ENCODE data around the gene ACTA2.

The ACTA2 gene

GRCh38 chr10:88918191-88918905, 34.2 kb downstream of the ACTA2 start:
- DNase-seq: no peak

DNA sequence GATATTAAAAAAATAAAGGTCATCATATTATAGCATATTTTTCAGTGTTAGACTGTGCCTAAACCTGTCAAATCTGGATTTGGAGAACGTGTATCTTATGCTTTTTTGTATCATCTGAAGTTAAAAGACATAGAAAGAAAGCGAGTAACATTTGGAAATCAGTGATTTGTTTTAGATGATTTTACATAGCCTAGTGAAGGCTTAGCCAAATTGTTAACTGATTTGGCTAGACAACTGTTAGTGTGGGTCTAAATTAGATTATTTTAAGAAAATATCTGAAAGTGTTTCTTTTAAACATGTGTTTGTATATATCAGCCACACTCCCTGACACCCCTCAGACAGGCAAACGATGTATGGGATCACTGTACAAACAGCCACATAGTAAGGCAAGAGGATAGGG, 35.6 kb downstream of the ACTA2 start:
- no peak for DNase-seq

GRCh38 chr10:88916231-88916630, 36.3 kb downstream of the ACTA2 start:
- no peak for DNase-seq

- DNase-seq: no peak
Observed at GRCh38 chr10:88915781-88916180, 36.8 kb downstream of the ACTA2 start.

GRCh38 chr10:88913788-88914187, 38.8 kb downstream of the ACTA2 start:
- no peak for DNase-seq

DNA sequence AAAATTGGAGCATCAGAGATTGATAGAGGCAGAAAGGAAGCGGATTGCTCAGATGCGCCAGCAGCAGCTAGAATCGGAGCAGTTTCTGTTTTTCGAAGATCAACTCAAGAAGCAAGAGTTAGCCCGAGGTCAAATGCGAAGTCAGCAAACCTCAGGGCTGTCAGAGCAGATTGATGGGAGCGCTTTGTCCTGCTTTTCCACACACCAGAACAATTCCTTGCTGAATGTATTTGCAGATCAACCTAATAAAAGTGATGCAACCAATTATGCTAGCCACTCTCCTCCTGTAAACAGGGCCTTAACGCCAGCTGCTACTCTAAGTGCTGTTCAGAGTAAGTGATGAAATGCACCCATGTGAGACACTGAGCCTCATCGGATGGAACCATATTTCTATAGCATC, 39.4 kb downstream of the ACTA2 start:
- DNase-seq: no peak

GRCh38 chr10:88911851-88912250, 40.7 kb downstream of the ACTA2 start:
- no peak for DNase-seq

DNA sequence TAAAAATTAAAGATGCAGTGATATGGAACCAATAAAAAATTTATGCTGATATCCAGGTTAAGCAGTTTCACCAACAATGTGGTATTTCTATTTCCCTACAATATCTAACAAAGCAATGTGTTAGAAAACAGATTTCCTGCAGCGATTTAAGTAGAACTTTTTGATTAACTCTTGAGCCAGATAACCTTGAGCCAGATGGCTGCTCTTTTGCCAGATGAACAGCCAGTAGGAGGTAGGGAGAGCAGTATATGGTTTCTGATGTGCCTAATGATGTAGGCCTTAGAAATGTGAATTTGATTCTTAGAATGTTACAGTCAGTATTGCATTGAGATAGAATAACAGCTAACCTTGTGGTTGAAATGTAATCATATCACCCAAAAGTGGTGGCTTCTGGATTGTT, 41.5 kb downstream of the ACTA2 start:
- DNase-seq: no peak

- no peak for DNase-seq
Observed at GRCh38 chr10:88908194-88908593, 44.4 kb downstream of the ACTA2 start.

DNA sequence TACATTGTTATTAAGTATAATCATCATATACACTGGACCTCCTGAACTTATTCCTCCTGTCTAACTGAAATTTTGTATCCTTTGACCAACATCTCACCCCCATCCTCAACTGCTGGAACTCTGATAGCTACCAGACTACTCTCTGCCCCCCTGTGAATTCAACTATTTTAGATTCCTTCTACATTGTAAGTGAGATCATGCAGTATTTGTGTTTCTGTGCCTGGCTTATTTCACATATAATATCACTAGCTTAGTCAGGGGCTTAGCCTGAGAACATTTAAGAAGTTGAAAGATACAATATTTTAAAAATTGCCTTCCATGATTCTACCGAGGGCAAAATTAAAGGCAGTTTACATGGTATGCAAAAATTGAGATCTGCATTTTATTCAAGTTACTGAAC, 45.7 kb downstream of the ACTA2 start:
- DNase-seq: no peak

DNA sequence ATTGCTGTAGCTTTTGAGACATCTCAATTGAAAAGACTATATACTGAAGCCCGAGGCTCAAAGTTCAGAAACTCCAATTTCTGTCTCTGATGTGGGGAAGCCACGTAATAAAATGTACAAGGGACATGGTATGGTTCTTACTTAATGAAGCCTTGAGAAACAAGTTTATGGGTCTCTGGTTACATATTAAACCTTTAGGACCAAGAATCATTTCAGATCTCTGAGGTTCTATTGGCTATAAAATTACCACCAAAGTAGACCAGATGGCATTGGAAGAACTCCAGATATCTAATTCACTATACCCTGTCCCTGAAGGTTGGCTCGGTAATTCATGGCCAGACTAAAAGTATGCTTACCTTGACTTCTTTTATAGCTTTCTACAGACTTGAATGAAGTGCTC, 48.9 kb downstream of the ACTA2 start:
- DNase-seq: no peak

- no peak for DNase-seq
Observed at GRCh38 chr10:88901984-88902789, 50.4 kb downstream of the ACTA2 start.

GRCh38 chr10:88901206-88901983, 51.2 kb downstream of the ACTA2 start:
- DNase-seq: no peak

GRCh38 chr10:88899886-88900285, 52.7 kb downstream of the ACTA2 start:
- no peak for DNase-seq

GRCh38 chr10:88898727-88899126, 53.8 kb downstream of the ACTA2 start:
- no peak for DNase-seq

GRCh38 chr10:88896994-88897853, 55.3 kb downstream of the ACTA2 start:
- DNase-seq: no peak

- DNase-seq: no peak
Observed at GRCh38 chr10:88896372-88896993, 56.1 kb downstream of the ACTA2 start.

- no peak for DNase-seq
Observed at GRCh38 chr10:88895250-88895649, 57.3 kb downstream of the ACTA2 start.

DNA sequence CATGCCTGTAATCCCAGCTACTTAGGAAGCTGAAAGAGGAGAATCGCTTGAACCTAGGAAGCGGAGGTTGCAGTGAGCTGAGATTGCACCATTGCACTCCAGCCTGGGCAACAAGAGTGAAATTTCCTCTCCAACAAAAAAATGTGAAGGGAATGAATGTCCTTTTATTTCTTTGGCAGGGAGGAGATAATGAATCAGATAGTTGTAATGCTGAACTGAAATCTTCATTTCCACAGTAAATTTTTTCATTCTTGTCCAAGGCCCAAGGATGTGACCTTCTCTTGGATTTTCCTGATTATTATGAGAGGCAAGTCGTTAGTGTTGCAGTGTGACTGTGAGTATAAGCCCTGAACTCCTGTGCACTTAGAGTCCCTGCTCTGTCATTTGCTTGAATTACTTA, 59.0 kb downstream of the ACTA2 start:
- DNase-seq: no peak

GRCh38 chr10:88892222-88892967, 60.2 kb downstream of the ACTA2 start:
- no peak for DNase-seq

- no peak for DNase-seq
Observed at GRCh38 chr10:88890681-88891381, 61.7 kb downstream of the ACTA2 start.

Measured in CD4-positive, alpha-beta T cell treated with Interferon gamma for 1 hour (primary cell).